ENCODE measurements around the gene NOTCH1. TPM values are rescaled to one million over a fixed set of nuclear protein-coding genes. Genes with fewer than 3 reads are reported as not detected.

NOTCH1 gene
- total RNA-seq, 1 experiment from 2014 or later = 23.3 TPM

- DNase-seq (ENCODE audit: low spot score) = no peak
Measured at GRCh38 chr9:136517012-136517743, 28.7 kb downstream of the NOTCH1 start.

GRCh38 chr9:136516191-136516654 lies 29.6 kb downstream of the NOTCH1 start:
- DNase-seq (ENCODE audit: low spot score) = no peak

GRCh38 chr9:136515276-136515675 lies 30.6 kb downstream of the NOTCH1 start:
- DNase-seq (ENCODE audit: low spot score) = no peak

GRCh38 chr9:136514022-136514714 lies 31.7 kb downstream of the NOTCH1 start:
- DNase-seq (ENCODE audit: low spot score) = no peak

DNA sequence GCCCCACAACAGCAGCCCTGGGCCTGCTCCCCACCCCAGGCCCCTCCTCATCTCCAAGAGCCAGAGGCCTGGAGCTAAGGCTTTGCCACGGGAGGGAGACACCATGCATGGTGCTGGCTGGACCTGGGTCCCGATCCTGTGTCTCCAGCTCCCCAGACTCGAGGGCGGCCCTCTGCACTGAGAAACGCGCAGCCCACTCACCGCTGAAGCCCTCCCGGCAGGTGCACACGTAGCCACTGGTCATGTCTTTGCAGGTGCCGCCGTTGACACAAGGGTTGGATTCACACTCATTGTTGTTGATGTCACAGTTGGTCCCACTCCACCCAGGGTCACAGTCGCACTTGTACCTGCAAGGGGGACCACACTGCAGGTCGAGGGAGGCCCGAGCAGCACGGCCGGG lies 32.7 kb downstream of the NOTCH1 start:
- DNase-seq (ENCODE audit: low spot score) = no peak

DNA sequence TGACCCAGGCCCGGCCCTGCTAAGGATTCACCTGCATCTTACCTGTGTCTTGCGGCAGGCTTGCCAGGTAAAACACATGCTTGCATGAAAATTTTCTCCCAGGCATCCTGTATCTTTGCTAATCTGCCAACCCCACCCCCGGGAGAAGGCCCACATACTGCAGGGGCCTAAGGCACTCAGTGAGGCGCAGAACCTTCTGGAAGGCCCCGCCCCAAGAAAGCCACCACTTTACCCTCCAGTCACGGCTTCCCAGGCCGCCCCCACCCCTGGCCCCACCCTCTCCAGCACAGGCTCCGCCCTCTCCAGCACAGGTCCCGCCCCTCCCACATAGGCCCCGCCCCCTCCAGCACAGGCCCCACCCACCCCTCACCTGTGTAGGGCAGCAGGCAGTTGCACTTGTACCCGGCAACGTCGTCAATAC lies 33.2 kb downstream of the NOTCH1 start:
- DNase-seq (ENCODE audit: low spot score) = no peak

- no peak for DNase-seq (ENCODE audit: low spot score)
Measured at GRCh38 chr9:136511670-136512592, 33.9 kb downstream of the NOTCH1 start.

DNA sequence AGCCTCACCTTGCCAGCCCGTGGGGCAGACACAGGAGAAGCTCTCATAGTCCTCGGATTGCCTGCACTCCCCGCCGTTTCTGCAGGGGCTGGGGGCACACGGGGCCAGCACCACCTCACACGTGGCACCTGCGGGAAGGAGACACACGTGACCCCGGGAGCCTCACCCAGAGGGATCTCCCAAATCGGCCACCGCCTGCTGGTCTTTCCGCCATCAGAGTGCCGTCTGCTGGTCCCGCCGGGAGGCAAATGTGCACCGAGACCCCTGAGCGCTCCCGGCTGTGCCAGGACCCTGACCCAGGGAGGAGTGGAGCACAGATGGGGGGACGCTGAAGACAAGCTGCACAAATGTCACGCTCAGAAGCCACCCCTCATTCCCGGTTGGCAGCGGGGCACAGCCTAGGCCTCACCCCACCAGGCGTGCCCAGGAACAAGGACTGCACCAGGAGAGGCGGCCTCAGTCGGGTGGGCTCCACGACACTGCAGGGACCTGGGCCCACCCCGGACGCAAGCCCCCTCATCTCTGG lies 34.6 kb downstream of the NOTCH1 start:
- DNase-seq (ENCODE audit: low spot score) = no peak

DNA sequence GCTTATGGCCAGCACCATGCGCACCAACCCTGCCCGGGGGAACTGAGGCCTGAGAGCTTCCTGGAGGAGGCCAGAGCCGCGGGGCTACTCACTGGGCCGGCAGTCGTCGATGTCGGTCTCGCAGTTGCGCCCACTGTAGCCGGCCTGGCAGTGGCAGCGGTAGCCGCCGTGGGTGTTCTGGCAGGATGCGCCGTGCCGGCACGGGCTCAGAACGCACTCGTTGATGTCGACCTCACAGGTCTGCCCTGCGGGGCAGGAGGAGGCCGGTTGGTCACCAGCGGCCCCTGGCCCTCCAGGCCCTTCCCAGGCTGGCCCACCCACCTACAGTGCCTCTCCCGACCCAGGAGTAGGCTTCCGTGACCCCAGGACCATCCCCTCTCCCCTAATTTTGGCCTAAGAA lies 35.3 kb downstream of the NOTCH1 start:
- no peak for DNase-seq (ENCODE audit: low spot score)

- DNase-seq (ENCODE audit: low spot score) = no peak
Measured at GRCh38 chr9:136509549-136509948, 36.3 kb downstream of the NOTCH1 start.

DNA sequence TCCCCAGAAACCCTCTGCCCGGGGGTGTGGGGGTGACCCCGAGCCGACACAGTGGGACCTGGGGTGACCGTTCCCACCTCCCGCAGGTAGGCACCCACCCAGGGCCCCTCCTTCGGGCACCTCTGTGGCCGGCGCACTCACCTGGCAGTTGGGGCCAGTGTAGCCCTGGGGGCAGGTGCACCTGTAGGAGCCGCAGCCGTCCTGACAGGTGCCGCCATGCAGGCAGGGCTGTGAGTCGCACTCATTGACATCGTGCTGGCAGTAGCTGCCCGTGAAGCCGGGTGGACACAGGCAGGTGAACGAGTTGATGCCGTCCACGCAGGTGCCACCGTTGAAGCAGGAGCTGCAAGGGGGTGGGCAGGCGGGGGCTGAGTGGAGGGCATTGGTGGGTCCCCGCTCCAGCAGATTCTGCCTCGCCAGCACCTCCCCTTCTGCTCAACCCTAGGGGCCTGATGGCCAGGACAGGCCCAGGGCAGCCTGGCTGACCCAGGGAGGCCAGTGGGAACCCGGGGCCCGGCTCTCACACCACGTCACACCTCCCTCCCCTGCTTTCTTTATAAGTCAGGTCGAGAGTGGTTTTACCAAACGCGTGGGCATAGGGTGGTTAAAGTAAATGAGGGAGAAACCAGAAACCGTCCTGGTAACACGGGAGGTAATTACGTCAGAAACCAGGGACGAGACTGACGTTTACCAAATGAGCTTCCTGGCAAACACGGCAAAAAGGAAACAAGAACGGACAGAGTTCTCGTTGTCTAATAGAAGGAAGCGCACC lies 36.9 kb downstream of the NOTCH1 start:
- no peak for DNase-seq (ENCODE audit: low spot score)

DNA sequence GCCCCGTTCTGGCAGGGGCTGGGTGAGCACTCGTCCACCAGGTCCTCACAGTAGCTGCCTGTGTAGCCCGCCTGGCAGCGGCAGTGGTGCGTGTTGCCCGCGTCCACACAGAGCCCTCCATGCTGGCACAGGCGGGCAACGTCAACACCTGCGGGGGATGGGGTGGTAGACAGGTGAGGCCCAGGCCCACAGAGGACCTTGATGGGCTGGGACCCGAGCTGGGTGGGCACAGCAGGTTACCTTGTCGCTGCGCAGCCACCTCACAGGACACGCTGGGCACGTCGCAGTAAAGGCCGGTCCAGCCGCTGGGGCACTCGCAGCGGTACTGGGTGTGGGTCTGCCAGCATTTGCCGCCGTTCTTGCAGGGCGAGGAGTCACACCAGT lies 37.9 kb downstream of the NOTCH1 start:
- no peak for DNase-seq (ENCODE audit: low spot score)

DNA sequence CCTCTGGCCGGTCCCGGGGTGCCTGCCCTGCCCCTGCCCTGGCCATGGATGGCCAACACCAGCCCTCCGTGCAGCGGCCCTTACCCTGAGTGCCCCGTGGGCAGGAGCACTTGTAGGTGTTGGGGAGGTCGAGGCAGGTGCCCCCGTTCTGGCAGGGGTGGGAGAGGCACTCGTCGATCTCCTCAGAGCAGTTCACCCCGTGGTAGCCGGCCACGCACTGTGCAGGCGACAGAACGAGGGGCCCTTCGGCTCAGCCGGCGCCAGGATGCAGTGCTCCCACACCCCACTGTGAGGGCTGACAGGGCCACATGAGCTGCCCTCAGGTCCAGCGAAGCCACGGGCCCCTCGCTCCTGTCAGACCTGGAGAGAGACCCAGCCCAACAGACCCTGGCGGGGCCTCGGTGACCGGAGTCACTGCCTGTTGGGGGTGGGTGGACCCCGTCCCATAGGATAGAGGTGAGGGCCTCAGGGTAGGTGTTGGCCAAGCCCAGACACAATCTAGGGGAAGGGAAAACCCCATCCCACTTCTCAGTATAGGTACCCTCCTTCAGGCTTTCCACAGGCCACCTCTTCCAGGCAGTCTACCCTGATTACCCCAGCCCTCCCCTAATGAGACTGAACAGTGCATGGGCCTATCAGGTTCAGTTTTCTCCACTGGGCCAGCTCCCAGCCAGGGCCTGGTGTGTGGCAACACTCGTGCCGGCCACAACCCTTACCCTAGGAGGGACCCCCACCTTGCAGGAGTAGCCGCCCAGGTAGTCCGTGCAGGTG lies 38.4 kb downstream of the NOTCH1 start:
- no peak for DNase-seq (ENCODE audit: low spot score)

- DNase-seq (ENCODE audit: low spot score) = no peak
Measured at GRCh38 chr9:136506425-136506824, 39.4 kb downstream of the NOTCH1 start.

DNA sequence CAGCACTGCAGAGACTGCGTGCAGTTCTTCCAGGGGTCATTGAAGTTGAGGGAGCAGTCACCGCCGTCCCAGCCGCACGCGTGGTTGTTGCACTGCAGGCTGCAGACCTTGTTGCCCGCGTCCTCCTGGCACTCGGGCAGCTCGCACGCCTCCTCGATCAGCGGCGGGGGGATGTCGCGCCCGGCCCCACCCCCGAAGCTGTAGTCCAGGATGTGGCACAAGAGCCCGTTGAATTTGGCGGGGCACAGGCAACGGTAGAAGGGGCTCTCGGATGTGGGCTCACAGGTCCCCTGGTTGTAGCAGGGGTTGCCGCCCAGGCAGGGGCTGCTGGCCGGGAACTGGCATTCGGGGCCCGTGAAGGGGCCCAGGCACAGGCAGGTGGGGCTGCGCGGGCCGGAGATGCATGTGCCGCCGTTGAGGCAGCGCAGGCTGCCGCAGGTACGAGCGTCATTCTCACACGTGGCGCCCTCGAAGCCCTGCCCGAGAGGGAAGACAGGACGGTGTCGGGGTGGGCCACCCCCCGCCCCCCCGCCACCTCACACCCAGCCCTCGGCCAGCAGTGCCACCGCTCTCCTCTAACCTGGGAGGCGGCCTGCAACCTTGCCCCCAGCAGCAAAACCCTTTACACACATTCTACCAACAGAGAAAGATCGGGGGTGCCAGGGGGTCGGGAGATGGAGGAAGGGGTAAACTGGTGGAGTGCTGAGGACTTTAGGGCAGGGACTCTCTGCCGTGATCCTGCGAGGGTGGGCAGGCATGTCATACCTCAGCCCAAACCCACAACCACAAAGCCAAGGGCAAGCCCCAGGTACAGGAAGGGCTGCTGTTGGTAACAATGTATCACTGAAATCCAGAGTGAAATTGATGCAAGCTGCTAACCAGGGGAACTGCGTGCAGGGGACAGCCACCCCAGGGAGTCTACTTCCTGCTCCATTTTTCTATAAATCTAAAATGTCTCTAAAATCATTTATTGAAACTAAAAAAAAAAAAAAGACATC lies 40.1 kb downstream of the NOTCH1 start:
- no peak for DNase-seq (ENCODE audit: low spot score)

DNA sequence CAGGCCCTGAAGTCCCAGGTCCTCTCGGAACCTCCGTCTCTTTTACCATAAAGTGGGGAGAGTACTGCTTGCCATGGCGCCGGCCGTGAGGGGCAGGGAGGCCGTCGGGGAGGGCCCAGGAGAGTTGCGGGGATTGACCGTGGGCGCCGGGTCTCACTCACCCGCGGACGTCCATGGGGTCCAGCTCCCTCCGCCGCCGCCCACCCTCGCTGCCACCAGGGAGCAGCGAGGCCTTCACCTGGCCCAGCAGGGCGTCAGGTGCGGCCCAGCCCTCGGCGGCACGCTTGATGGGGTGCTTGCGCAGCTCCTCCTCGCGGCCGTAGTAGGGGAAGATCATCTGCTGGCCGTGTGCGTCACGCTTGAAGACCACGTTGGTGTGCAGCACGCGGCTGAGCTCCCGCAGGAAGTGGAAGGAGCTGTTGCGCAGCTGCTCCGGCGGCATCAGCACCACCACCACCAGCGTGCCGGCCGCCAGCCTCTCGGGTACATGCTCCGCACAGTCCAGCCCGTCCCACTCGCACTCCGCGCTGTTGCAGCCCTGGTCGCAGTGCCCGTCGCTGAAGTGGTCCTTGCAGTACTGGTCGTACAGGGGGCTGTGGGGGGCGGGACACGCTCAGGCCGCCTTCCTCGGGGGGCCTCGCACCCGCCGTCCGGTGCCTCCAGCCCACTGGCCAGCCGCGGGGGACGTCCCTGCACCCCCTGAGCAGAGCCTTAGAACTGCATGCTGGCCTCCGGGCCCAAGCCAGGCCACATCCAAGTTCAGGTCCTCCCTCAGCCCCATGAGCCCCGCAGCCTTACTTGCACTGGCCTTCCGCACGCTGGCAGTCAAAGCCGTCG lies 41.1 kb downstream of the NOTCH1 start:
- DNase-seq (ENCODE audit: low spot score) = no peak

DNA sequence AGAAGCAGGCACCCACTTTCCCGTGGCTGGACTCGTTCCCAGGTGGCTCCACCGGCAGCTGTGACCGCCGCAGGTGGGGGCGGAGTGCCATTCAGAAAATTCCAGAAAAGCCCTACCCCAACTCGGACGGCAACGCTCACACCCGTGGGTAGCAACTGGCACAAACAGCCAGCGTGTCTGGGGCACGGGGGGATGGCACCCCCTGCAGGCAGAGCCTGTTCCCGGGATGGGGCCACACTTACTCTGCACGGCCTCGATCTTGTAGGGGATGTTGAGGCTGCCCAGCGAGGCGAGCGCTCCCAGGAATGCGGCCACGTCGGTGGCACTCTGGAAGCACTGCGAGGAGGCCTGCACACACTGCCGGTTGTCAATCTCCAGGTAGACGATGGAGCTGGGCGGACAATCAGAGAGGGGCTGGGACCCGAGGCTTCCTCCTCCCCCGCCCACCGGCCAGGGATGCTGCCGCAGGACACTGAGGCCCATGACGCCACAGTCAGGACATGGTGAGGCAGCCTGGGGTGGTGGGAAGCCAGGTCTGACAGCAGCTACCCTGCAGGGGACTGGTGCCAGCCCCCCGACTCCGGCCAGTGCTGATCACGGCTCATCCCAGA lies 42.8 kb downstream of the NOTCH1 start:
- no peak for DNase-seq (ENCODE audit: low spot score)

DNA sequence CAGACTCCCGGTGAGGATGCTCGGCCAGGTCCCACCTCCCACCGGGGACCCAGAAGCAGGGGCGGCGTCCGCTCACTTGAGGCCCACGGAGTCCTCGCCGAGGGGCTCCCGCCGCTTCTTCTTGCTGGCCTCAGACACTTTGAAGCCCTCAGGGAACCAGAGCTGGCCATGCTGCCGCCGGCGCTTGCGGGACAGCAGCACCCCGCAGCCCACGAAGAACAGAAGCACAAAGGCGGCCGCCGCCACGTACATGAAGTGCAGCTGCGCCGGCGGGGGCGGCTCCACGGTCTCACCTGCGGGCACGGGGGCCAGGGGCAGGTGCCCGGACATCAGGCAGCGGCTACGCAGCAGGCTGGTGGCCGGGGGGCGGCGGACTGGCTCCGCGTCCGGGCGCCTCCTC lies 43.7 kb downstream of the NOTCH1 start:
- no peak for DNase-seq (ENCODE audit: low spot score)

Measured in A172 (cell line).